Measurements from ENCODE around the gene ASB9. TPM values are rescaled to one million over a fixed set of nuclear protein-coding genes. Genes with fewer than 3 reads are reported as not detected.

Gene ASB9
- total RNA-seq, 1 donor from 2014 or later: 0.33 TPM

GRCh38 chrX:15194146-15194545 is 75.7 kb downstream of the ASB9 start:
- no peak for DNase-seq
- H3K27me3 Mint-ChIP-seq: peaks cover 20% of the 10 kb centered on the region
- intact Hi-C loops (cut with micrococcal nuclease): no loop called here
- H3K36me3 Mint-ChIP-seq (ENCODE audit: low read depth): no peaks in the 10 kb centered on the region
- H3K9me3 Mint-ChIP-seq: no peaks in the 10 kb centered on the region
- H3K4me1 Mint-ChIP-seq: peaks cover 3% of the 10 kb centered on the region
- H3K4me3 Mint-ChIP-seq: no peak overlapping the region
- no peak overlapping the region for H3K27ac Mint-ChIP-seq

Other genes with a start within 250 kb of the ASB9 start
- not detected in 2 replicates for gene ASB11, start 45.6 kb upstream of the ASB9 start, total RNA-seq
- gene PIGA, start 65.4 kb upstream of the ASB9 start, total RNA-seq: 29.4 and 33.9 TPM in 2 replicates
- gene VEGFD, start 114.3 kb upstream of the ASB9 start, total RNA-seq: not detected in 2 replicates
- gene PIR, start 223.2 kb upstream of the ASB9 start, total RNA-seq: 3.1 and 4.2 TPM in 2 replicates
- gene BMX, start 230.7 kb upstream of the ASB9 start, total RNA-seq: not detected in 2 replicates